Hepatocyte (in vitro differentiated cells): ENCODE results near the gene LIPC.

ENCODE experiments used
- CTCF ChIP-seq: fragments of 200-600 bp; sonication (generic); IDR thresholded peaks from 2 replicates; pipeline ENCODE4 v1.5.1; 2016; ENCODE audit warnings: antibody characterized with exemption, mild to moderate bottlenecking; ENCODE audit not compliant: poor library complexity
- EZH2 ChIP-seq: fragments of 200-600 bp; sonication (generic); IDR thresholded peaks from 2 replicates; pipeline ENCODE4 v1.6.1; 2016; ENCODE audit warnings: antibody characterized with exemption, mild to moderate bottlenecking, borderline replicate concordance
- EZH2phosphoT487 ChIP-seq: fragments of 200-600 bp; sonication (generic); IDR thresholded peaks from one replicate; pipeline ENCODE4 v1.6.1; 2018; ENCODE audit warnings: antibody characterized with exemption, mild to moderate bottlenecking, low read depth, moderate library complexity; ENCODE audit not compliant: unreplicated experiment, severe bottlenecking

GRCh38 chr15:58459560-58459959, 27.8 kb downstream of the LIPC start:
- TF ChIP-seq CTCF (no peak), EZH2phosphoT487 (no peak), EZH2 (no peak)
